ENCODE results near the gene DGCR2. TPM values are rescaled to one million over a fixed set of nuclear protein-coding genes. Genes with fewer than 3 reads are reported as not detected.

DGCR2 gene
- total RNA-seq, 1 experiment from 2014 or later, result 42.9 TPM

DNA sequence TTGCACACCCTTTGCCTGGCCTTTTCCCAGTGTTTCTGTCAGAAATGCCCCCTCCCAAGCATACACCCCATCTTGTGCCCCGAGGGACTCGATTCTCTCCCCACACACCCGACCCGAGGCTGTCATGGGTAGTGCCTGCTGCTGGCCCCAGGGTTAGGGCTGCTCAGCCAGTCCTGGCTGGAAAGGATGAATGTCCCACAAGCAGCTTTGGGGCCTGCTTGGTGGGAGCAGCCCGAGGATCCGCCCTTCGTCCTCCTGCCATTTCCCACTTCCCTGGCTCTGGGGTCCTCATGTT lies 131.1 kb downstream of the DGCR2 start (continued):
- TF ChIP-seq, protein P1, sequence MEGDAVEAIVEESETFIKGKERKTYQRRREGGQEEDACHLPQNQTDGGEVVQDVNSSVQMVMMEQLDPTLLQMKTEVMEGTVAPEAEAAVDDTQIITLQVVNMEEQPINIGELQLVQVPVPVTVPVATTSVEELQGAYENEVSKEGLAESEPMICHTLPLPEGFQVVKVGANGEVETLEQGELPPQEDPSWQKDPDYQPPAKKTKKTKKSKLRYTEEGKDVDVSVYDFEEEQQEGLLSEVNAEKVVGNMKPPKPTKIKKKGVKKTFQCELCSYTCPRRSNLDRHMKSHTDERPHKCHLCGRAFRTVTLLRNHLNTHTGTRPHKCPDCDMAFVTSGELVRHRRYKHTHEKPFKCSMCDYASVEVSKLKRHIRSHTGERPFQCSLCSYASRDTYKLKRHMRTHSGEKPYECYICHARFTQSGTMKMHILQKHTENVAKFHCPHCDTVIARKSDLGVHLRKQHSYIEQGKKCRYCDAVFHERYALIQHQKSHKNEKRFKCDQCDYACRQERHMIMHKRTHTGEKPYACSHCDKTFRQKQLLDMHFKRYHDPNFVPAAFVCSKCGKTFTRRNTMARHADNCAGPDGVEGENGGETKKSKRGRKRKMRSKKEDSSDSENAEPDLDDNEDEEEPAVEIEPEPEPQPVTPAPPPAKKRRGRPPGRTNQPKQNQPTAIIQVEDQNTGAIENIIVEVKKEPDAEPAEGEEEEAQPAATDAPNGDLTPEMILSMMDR (IDR thresholded peaks at IDR 0.05 in 2 of 3, conservative IDR thresholded peaks at IDR 0.05 in 1 of 3; ENCODE audit: borderline replicate concordance in 1 of 3, insufficient read depth in 1 of 3, low read depth in 2 of 3, low read length in 2 of 3), result no peak
- TF ChIP-seq EGR1 (IDR thresholded peaks at IDR 0.05; ENCODE audit: low read depth) (no peak), ATF3 (IDR thresholded peaks at IDR 0.05) (no peak), CBX3 (IDR thresholded peaks at IDR 0.05; ENCODE audit: low read depth) (no peak), EZH2phosphoT487 (IDR thresholded peaks at IDR 0.05; ENCODE audit: borderline replicate concordance) (no peak), CEBPB (IDR thresholded peaks at IDR 0.05; ENCODE audit: low read depth) (no peak), ZNF274 (IDR thresholded peaks at IDR 0.05; ENCODE audit: low read depth, low read length) (no peak), POLR2A (IDR thresholded peaks at IDR 0.05; ENCODE audit: borderline replicate concordance, extremely low read depth, insufficient read depth, insufficient read length) (no peak), YY1 (IDR thresholded peaks at IDR 0.05; ENCODE audit: extremely low read depth, insufficient replicate concordance, low read depth, low read length) (no peak), JUND (IDR thresholded peaks at IDR 0.05) (no peak), SRF (IDR thresholded peaks at IDR 0.05; ENCODE audit: low read depth) (no peak), SIN3A (IDR thresholded peaks at IDR 0.05; ENCODE audit: low read depth) (no peak)

DNA sequence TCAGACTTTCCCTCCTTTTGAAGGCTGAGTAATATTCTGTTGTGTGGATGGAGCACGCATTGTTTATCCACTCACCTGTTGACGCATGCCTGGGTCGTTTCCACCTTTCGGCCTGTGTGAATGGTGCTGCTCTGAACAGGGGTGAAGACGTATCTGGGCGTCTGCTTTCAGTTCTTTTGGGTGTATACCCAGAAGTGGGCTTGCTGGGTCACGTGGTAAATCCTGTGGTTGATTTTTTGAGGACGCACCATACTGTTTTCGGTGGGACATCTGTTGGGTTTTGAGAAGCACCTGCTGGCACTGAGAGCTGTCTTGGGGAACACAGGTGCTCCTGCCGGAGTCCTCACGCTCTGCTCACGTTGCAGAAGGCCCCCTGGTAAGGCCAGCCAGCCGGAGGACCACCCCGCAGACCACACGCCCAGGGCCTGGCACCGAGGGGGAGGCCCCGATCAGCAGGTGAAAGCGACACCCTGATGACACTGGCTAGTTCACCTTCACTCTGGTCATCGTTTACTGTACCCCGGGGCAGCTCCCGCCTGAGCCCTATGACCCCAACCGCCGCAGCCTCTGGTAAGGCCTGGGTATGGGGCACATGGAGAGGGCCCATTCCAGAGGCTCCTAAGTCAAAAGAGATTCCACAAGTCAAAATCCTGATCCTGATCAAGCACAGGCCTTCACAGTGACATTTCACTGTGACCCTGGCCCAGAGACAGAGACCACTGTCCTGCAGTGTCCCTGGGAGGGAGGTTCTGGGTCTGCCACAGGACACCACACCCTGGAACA lies 131.7 kb downstream of the DGCR2 start:
- ChIA-PET POLR2A (no interaction called here), CTCF (no interaction called here), RAD21 (ENCODE audit: low non-redundant PET in 1 of 2, low total read pairs in 2 of 2, uncharacterized antibody in 2 of 2, unreplicated experiment in 2 of 2) (no interaction called here)
- H3K79me2 ChIP-seq (ENCODE audit: insufficient read depth, low read length), result no peaks in the 10 kb centered on the region
- ATAC-seq (no peak), DNase-seq (ENCODE audit: low read depth, low spot score) (no peak)
- H3K4me2 ChIP-seq (ENCODE audit: low read length), result no peak overlapping the region
- H3K9ac ChIP-seq (ENCODE audit: low read length), result no peak overlapping the region
- no peaks in the 10 kb centered on the region for H3K9me3 ChIP-seq (ENCODE audit: control insufficient read depth in 1 of 2, insufficient read depth in 1 of 2, low read depth in 1 of 2, low read length in 2 of 2)
- H3K36me3 ChIP-seq (ENCODE audit: control insufficient read depth in 1 of 2, insufficient read depth in 2 of 2, low read length in 2 of 2), result no peaks in the 10 kb centered on the region
- TF ChIP-seq POLR2A (IDR thresholded peaks at IDR 0.05; ENCODE audit: borderline replicate concordance, extremely low read depth, insufficient read depth, insufficient read length) (no peak), JUND (IDR thresholded peaks at IDR 0.05) (no peak), POLR2AphosphoS5 (IDR thresholded peaks at IDR 0.05; ENCODE audit: low read depth, low read length) (no peak), EGR1 (IDR thresholded peaks at IDR 0.05; ENCODE audit: low read depth) (no peak), FOSL1 (IDR thresholded peaks at IDR 0.05; ENCODE audit: low read depth) (no peak), SRF (IDR thresholded peaks at IDR 0.05; ENCODE audit: low read depth) (no peak)
- TF ChIP-seq, protein P1 (IDR thresholded peaks at IDR 0.05 in 2 of 3, conservative IDR thresholded peaks at IDR 0.05 in 1 of 3; ENCODE audit: borderline replicate concordance in 1 of 3, insufficient read depth in 1 of 3, low read depth in 2 of 3, low read length in 2 of 3), result no peak
- H3K4me3 ChIP-seq (replicated peaks in 1 of 2; ENCODE audit: low read depth in 1 of 2, low read length in 2 of 2), result no peak overlapping the region
- intact Hi-C loops (cut with micrococcal nuclease), result no loop called here
- no peak overlapping the region for H3K27ac ChIP-seq (ENCODE audit: low read depth, low read length)
- H3K9me2 ChIP-seq (ENCODE audit: insufficient read depth), result no peaks in the 10 kb centered on the region
- H2AFZ ChIP-seq (ENCODE audit: low read depth, low read length, poor library complexity, severe bottlenecking), result no peak overlapping the region
- no TSS peak for BruUV-seq (replicated peaks)
- no peaks in the 10 kb centered on the region for H4K20me1 ChIP-seq (ENCODE audit: insufficient read depth)
- no peaks in the 10 kb centered on the region for H3K27me3 ChIP-seq (ENCODE audit: insufficient read depth, low read length)
- H3K4me1 ChIP-seq (ENCODE audit: control insufficient read depth in 1 of 2, insufficient read depth in 2 of 2, low read length in 2 of 2), result peaks cover 0 to 9% of the 10 kb centered on the region in 2 experiments; a peak in 2 of 4 replicates
